HFFc6 (cell line): ENCODE results near the gene SON. TPM values are rescaled to one million over a fixed set of nuclear protein-coding genes. Genes with fewer than 3 reads are reported as not detected.

Experiments
- DNase-seq: peaks from one replicate; pipeline ENCODE4 v3.0.0-alpha.2; 2018
- H3K27ac Mint-ChIP-seq: 2 replicates; pipeline ENCODE4 v1.8.0; 2020; ENCODE audit warnings: mild to moderate bottlenecking, mixed read lengths
- H3K27me3 Mint-ChIP-seq: 2 replicates; pipeline ENCODE4 v1.8.0; 2021; ENCODE audit warnings: mild to moderate bottlenecking, moderate library complexity, mixed read lengths; ENCODE audit not compliant: insufficient read depth
- H3K36me3 Mint-ChIP-seq: 2 replicates; pipeline ENCODE4 v1.8.0; 2021; ENCODE audit warnings: low read depth, mixed read lengths
- H3K4me1 Mint-ChIP-seq: 2 replicates; pipeline ENCODE4 v1.8.0; 2020; ENCODE audit warnings: low read depth, mixed read lengths
- H3K4me3 Mint-ChIP-seq: 2 replicates; pipeline ENCODE4 v1.8.0; 2020; ENCODE audit warnings: mild to moderate bottlenecking, moderate library complexity, mixed read lengths
- H3K9me3 Mint-ChIP-seq: 2 replicates; pipeline ENCODE4 v1.8.0; 2020; ENCODE audit warnings: mild to moderate bottlenecking, mixed read lengths
- CTCF ChIP-seq: fragments of 200-600 bp; sonication (generic); IDR thresholded peaks from 2 replicates; pipeline ENCODE4 v1.5.0; 2021; ENCODE audit warnings: antibody characterized with exemption, mild to moderate bottlenecking
- total RNA-seq, 6 experiments: library from RNA; stranded (reverse); fragmentation: NEBNext Ultra II Directional; extraction: Animal tissue kit (Norgen Biotek cat#: 25700); gene quantifications; 2 replicates in 1 of 6; 3 replicates in 5 of 6; pipeline ENCODE4 v1.2.3, GENCODE V29; 2021

The SON gene
- total RNA-seq, 6 experiments from 2014 or later, result 193 to 233 (median 219) TPM

DNA sequence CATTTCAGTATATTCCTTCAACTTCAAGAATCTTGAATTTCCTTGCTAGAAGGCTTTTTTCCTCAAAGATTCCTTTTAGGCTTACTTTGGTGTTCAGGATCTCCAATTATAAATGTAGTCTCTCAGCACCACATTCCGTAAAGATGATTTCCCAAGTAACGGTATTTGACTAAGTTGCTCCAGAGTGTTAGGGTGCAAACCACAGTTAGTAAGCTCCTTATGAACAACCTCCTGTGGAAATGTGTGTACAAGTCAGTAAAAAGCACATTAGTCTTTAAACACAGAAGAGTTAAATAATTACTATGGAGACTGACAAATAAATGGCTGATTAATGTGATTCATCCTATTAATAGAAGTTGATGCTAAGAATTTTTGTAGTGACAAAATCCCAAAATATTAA is 35.4 kb downstream of the SON start:
- peaks cover 32% of the 10 kb centered on the region for H3K4me1 Mint-ChIP-seq
- H3K36me3 Mint-ChIP-seq, result peaks cover 20% of the 10 kb centered on the region
- H3K4me3 Mint-ChIP-seq, result peak overlapping the region; percentile 61
- peak; percentile 72 for DNase-seq
- no peaks in the 10 kb centered on the region; the same call in 1 of the 2 replicates for H3K27me3 Mint-ChIP-seq
- no peak for TF ChIP-seq CTCF
- H3K27ac Mint-ChIP-seq, result peak overlapping the region; percentile 86
- no peaks in the 10 kb centered on the region for H3K9me3 Mint-ChIP-seq

DNA sequence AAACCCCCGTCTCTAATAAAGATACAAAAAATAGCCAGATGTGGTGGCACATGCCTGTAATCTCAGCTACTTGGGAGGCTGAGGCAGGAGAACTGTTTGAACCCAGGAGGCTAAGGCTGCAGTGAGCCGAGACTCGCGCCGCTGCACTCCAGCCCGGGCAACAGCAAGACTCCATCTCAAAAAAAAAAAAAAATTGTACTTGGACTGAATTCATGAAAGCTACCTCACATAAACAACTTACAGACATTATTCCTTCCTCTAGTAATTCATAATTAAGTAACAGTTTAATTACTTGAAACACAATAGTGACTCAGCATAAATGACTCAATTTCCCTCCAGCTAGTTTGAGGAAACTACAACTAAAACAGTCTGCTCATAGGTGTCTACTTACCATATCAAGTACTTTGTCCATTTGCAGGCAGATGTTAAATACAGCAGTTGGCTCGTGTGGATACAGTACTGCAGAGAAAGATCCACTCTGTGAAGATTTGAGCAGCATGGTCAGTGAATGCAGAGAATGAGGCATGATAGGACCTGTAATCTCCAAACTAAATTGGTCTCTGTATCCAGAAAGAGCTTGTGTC is 36.2 kb downstream of the SON start:
- no peaks in the 10 kb centered on the region for H3K27me3 Mint-ChIP-seq
- no peaks in the 10 kb centered on the region for H3K9me3 Mint-ChIP-seq
- peaks cover 32% of the 10 kb centered on the region for H3K4me1 Mint-ChIP-seq
- peak; percentile 45 for DNase-seq
- peaks cover 15% of the 10 kb centered on the region for H3K36me3 Mint-ChIP-seq
- no peak for TF ChIP-seq CTCF
- peak overlapping the region; percentile 86 for H3K27ac Mint-ChIP-seq
- peak overlapping the region; percentile 61 for H3K4me3 Mint-ChIP-seq

DNA sequence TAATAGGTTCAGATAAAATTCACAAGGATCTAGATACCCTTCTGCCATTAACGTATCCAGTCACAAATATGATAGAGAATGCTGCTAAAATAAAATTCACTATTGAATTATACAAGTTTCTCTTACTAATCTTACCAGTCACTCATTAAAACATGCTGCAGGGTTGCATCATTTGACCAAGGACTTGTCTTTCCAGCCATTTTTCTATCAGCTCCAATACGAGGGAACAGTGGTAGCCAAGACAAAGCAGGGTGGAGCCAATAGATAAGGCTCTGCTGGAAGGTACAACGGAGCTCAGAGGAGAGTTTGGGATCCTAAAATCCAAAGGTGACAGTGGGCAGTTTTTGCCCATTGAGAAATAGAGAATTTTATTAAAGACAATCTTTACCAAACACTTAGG is 41.6 kb downstream of the SON start:
- Mint-ChIP-seq H3K36me3 (peaks cover 13% of the 10 kb centered on the region), H3K4me1 (peaks cover 24% of the 10 kb centered on the region), H3K27ac (no peak overlapping the region), H3K27me3 (peaks cover 3% of the 10 kb centered on the region; the same call in 1 of the 2 replicates), H3K4me3 (no peak overlapping the region), H3K9me3 (no peaks in the 10 kb centered on the region)
- no peak for TF ChIP-seq CTCF
- DNase-seq, result no peak

- Mint-ChIP-seq H3K4me3 (peak overlapping the region; percentile 94), H3K4me1 (peaks cover 27% of the 10 kb centered on the region), H3K36me3 (peaks cover 12% of the 10 kb centered on the region), H3K9me3 (no peaks in the 10 kb centered on the region), H3K27me3 (peaks cover 3% of the 10 kb centered on the region; the same call in 1 of the 2 replicates), H3K27ac (peak overlapping the region; percentile 38; the same call in 1 of the 2 replicates)
- DNase-seq, result no peak
- no peak for TF ChIP-seq CTCF
Observed at GRCh38 chr21:33586927-33587326, 44.1 kb downstream of the SON start.

GRCh38 chr21:33587792-33588484 is 45.1 kb downstream of the SON start:
- Mint-ChIP-seq H3K27me3 (peaks cover 3% of the 10 kb centered on the region; the same call in 1 of the 2 replicates), H3K27ac (peak overlapping the region; percentile 89), H3K4me1 (peaks cover 27% of the 10 kb centered on the region), H3K36me3 (peaks cover 12% of the 10 kb centered on the region), H3K4me3 (peak overlapping the region; percentile 94), H3K9me3 (no peaks in the 10 kb centered on the region)
- no peak for TF ChIP-seq CTCF
- DNase-seq, result no peak
